Stomach (tissue), 9 donors: ENCODE data around the gene RNASE9. TPM values are rescaled to one million over a fixed set of nuclear protein-coding genes. Genes with fewer than 3 reads are reported as not detected.

Experiments used
- DNase-seq, 2 donors: peaks; one replicate each; pipeline versions ENCODE4 v3.0.0 to v3.0.0-alpha.2; 2013 to 2019
- H3K27ac ChIP-seq, 5 donors: fragments of 200-600 bp in 4 of 5; sonication (generic) in 4 of 5; one replicate each; pipeline ENCODE4 v1.5.1; 2013 to 2019; ENCODE audit warnings: mild to moderate bottlenecking in 1 of 5, moderate library complexity in 1 of 5
- H3K27me3 ChIP-seq, 3 donors: fragments of 200-600 bp; sonication (generic); one replicate each; pipeline ENCODE4 v1.5.1; 2017 to 2019; ENCODE audit warnings: mixed run types in 1 of 3
- H3K36me3 ChIP-seq, 4 donors: fragments of 200-600 bp; sonication (generic); 1 replicate in 3 of 4; 2 replicates in 1 of 4; pipeline ENCODE4 v1.5.1; 2016 to 2019
- H3K4me1 ChIP-seq, 4 donors: fragments of 200-600 bp; sonication (generic); one replicate each; pipeline ENCODE4 v1.5.1; 2016 to 2019
- H3K4me3 ChIP-seq, 4 donors: fragments of 200-600 bp; sonication (generic) in 3 of 4; one replicate each; pipeline ENCODE4 v1.5.1; 2016 to 2019; ENCODE audit warnings: mild to moderate bottlenecking in 1 of 4
- H3K9me3 ChIP-seq, 4 donors: fragments of 200-600 bp; sonication (generic); one replicate each; pipeline ENCODE4 v1.5.1; 2016 to 2019
- CTCF ChIP-seq, 7 experiments: fragments of 450-650 bp in 4 of 7; fragments of 200-600 bp in 3 of 7; sonication (generic) in 3 of 7; IDR thresholded peaks; one replicate each; pipeline ENCODE4 v1.5.1; 2016 to 2019; ENCODE audit warnings: antibody characterized with exemption in 7 of 7, control low read depth in 2 of 7, mild to moderate bottlenecking in 1 of 7
- EP300 ChIP-seq: sonication (generic); formaldehyde crosslinking; IDR thresholded peaks from one replicate; pipeline ENCODE4 v1.6.1; 2017; ENCODE audit warnings: antibody characterized with exemption
- POLR2A ChIP-seq, 4 donors: fragments of 450-650 bp; IDR thresholded peaks; one replicate each; pipeline ENCODE4 v1.6.1; 2016; ENCODE audit warnings: antibody characterized with exemption in 4 of 4, control low read depth in 2 of 4, mild to moderate bottlenecking in 1 of 4, moderate library complexity in 1 of 4
- POLR2AphosphoS5 ChIP-seq, 3 donors: sonication (generic); formaldehyde crosslinking; IDR thresholded peaks; one replicate each; pipeline ENCODE4 v1.6.1; 2016; ENCODE audit warnings: antibody characterized with exemption in 3 of 3
- WGBS, 5 donors: extraction: QIAGEN DNeasy Blood & Tissue Kit in 3 of 5; methylation state at CpG; one replicate each; pipeline versions ENCODE4 v1.1.5 to v1.1.7; 2013 to 2018; 5-methylcytosine and 5-hydroxymethylcytosine counted together
- intact Hi-C: fragments of 100-400 bp; cut with DNase I; formaldehyde crosslinking; loops from one replicate; pipeline ENCODE4 v1.15.1; 2023; ENCODE audit warnings: low total_unique reads
- polyA plus RNA-seq, 3 donors: library from polyadenylated mRNA; stranded (reverse); fragments of 200-250 nt; gene quantifications; one replicate each; pipeline ENCODE4 v1.2.3, GENCODE V29; 2013
- total RNA-seq, 5 donors: library from RNA; depleted of rRNA; stranded (reverse); fragments of >200 nt; gene quantifications; one replicate each; pipeline versions ENCODE4 v1.1.0 to v1.2.3, GENCODE V29; 2014 to 2016
- donor health status: healthy with polysubstance abuse.
- donor health status: Bipolar disorder and iron deficiency.
- donor health status: healthy.

The RNASE9 gene
- total and polyA plus RNA-seq, 8 donors: not detected

GRCh38 chr14:20608383-20609110, 47.7 kb upstream of the RNASE9 start:
- intact Hi-C loops: loop anchor here (5.0 to 10.0 kb wide), 2 partner anchors 74 to 281 kb away; no protein-coding TSS in a partner anchor
- peaks cover 9 to 43% (median 31%) of the 10 kb centered on the region in 4 donors for H3K4me1 ChIP-seq
- H3K27ac ChIP-seq: peak overlapping the region in 1 of 5 donors; percentile 67
- 68 to 80% (median 74%) methylated on average over 7 of the region's 7 CpGs for WGBS, 5 donors
- no peaks in the 10 kb centered on the region for H3K36me3 ChIP-seq
- no peaks in the 10 kb centered on the region for H3K9me3 ChIP-seq
- no peak for DNase-seq
- no peak overlapping the region for H3K4me3 ChIP-seq
- H3K27me3 ChIP-seq: no peaks in the 10 kb centered on the region
- TF ChIP-seq POLR2A (IDR thresholded peaks at IDR 0.05) (no peak), EP300 (no peak), CTCF (IDR thresholded peaks at IDR 0.05) (no peak), POLR2AphosphoS5 (IDR thresholded peaks at IDR 0.05) (no peak)

GRCh38 chr14:20607617-20608016, 46.8 kb upstream of the RNASE9 start:
- Histone ChIP-seq H3K4me3 (no peak overlapping the region), H3K9me3 (no peaks in the 10 kb centered on the region), H3K27me3 (no peaks in the 10 kb centered on the region), H3K4me1 (peaks cover 9 to 34% (median 24%) of the 10 kb centered on the region in 4 donors), H3K27ac (no peak overlapping the region), H3K36me3 (no peaks in the 10 kb centered on the region)
- DNase-seq: no peak
- WGBS, 5 donors: 62 to 79% (median 74%) methylated on average over 5 of the region's 5 CpGs
- intact Hi-C loops: loop anchor here (5.0 to 10.0 kb wide), 2 partner anchors 73 to 280 kb away; no protein-coding TSS in a partner anchor
- TF ChIP-seq POLR2AphosphoS5 (IDR thresholded peaks at IDR 0.05): no peak
- no peak for TF ChIP-seq POLR2A (IDR thresholded peaks at IDR 0.05)
- no peak for TF ChIP-seq CTCF (IDR thresholded peaks at IDR 0.05)
- no peak for TF ChIP-seq EP300

GRCh38 chr14:20606902-20607242, 46.0 kb upstream of the RNASE9 start:
- TF ChIP-seq EP300 (no peak), POLR2AphosphoS5 (IDR thresholded peaks at IDR 0.05) (no peak), POLR2A (IDR thresholded peaks at IDR 0.05) (no peak), CTCF (IDR thresholded peaks at IDR 0.05) (no peak)
- H3K36me3 ChIP-seq: no peaks in the 10 kb centered on the region
- no peak overlapping the region for H3K27ac ChIP-seq
- intact Hi-C loops: loop anchor here (5.0 to 10.0 kb wide), 2 partner anchors 72 to 280 kb away; no protein-coding TSS in a partner anchor
- H3K9me3 ChIP-seq: no peaks in the 10 kb centered on the region
- 22 to 48% (median 37%) methylated on average over 2 of the region's 2 CpGs for whole genome bisulfite sequencing, 5 donors
- peaks cover 9 to 26% (median 20%) of the 10 kb centered on the region in 4 donors for H3K4me1 ChIP-seq
- no peak for DNase-seq
- H3K27me3 ChIP-seq: no peaks in the 10 kb centered on the region
- H3K4me3 ChIP-seq: no peak overlapping the region

GRCh38 chr14:20606190-20606901, 45.5 kb upstream of the RNASE9 start:
- Histone ChIP-seq H3K4me1 (peaks cover 9 to 21% (median 17%) of the 10 kb centered on the region in 4 donors), H3K4me3 (no peak overlapping the region), H3K27me3 (no peaks in the 10 kb centered on the region), H3K27ac (no peak overlapping the region), H3K9me3 (no peaks in the 10 kb centered on the region), H3K36me3 (no peaks in the 10 kb centered on the region)
- peak; percentile 44 to 74 for DNase-seq
- TF ChIP-seq CTCF (IDR thresholded peaks at IDR 0.05) (peak in 5 of 7 experiments; percentile 19 to 50 (median 30)), POLR2A (IDR thresholded peaks at IDR 0.05) (no peak)
- 30 to 37% (median 35%) methylated on average over 8 of the region's 8 CpGs for WGBS, 5 donors
- intact Hi-C loops: loop anchor here (5.0 to 10.0 kb wide), 2 partner anchors 72 to 279 kb away; no protein-coding TSS in a partner anchor
